Measurements from ENCODE around the gene PICALM.
"Not testable (repeated sequence)": the region's sequence is repeated elsewhere in the genome, so short reads cannot be mapped to it uniquely, and the experiment has no call there.

The PICALM gene

GRCh38 chr11:86068951-86069407 lies at the start of gene PICALM:
PICALM (minus strand) TSS chr11:86069084; CDS start chr11:86068780, 304 bp downstream.
- DNase-seq (ENCODE audit: low read depth in 3 of 3, low spot score in 1 of 3): peak; percentile 89 to 95 (median 92)

- no peak for DNase-seq (ENCODE audit: low read depth in 3 of 3, low spot score in 1 of 3)
Observed at GRCh38 chr11:86118253-86118652, 49.4 kb upstream of the PICALM start.

- no peak for DNase-seq (ENCODE audit: low read depth in 3 of 3, low spot score in 1 of 3)
Observed at GRCh38 chr11:86117712-86118063, 48.8 kb upstream of the PICALM start.

GRCh38 chr11:86117001-86117711 lies 48.3 kb upstream of the PICALM start:
- no peak for DNase-seq (ENCODE audit: low read depth in 3 of 3, low spot score in 1 of 3)

- no peak for DNase-seq (ENCODE audit: low read depth in 3 of 3, low spot score in 1 of 3)
Observed at GRCh38 chr11:86116386-86116726, 47.5 kb upstream of the PICALM start.

- no peak for DNase-seq (ENCODE audit: low read depth in 3 of 3, low spot score in 1 of 3)
Observed at GRCh38 chr11:86115542-86116385, 46.9 kb upstream of the PICALM start.

GRCh38 chr11:86108890-86109638 lies 40.2 kb upstream of the PICALM start:
- no peak for DNase-seq (ENCODE audit: low read depth in 3 of 3, low spot score in 1 of 3)

- no peak for DNase-seq (ENCODE audit: low read depth in 3 of 3, low spot score in 1 of 3)
Observed at GRCh38 chr11:86108191-86108590, 39.3 kb upstream of the PICALM start.

- DNase-seq (ENCODE audit: low read depth in 3 of 3, low spot score in 1 of 3): no peak
Observed at GRCh38 chr11:86106916-86107315, 38.0 kb upstream of the PICALM start.

GRCh38 chr11:86106031-86106430 lies 37.1 kb upstream of the PICALM start:
- DNase-seq (ENCODE audit: low read depth in 3 of 3, low spot score in 1 of 3): not testable (repeated sequence)

- DNase-seq (ENCODE audit: low read depth in 3 of 3, low spot score in 1 of 3): not testable (repeated sequence)
Observed at GRCh38 chr11:86105601-86106000, 36.7 kb upstream of the PICALM start.

- DNase-seq (ENCODE audit: low read depth in 3 of 3, low spot score in 1 of 3): no peak
Observed at GRCh38 chr11:86103808-86104207, 34.9 kb upstream of the PICALM start.

GRCh38 chr11:86101941-86102407 lies 33.1 kb upstream of the PICALM start:
- DNase-seq (ENCODE audit: low read depth in 3 of 3, low spot score in 1 of 3): no peak

- no peak for DNase-seq (ENCODE audit: low read depth in 3 of 3, low spot score in 1 of 3)
Observed at GRCh38 chr11:86101493-86101892, 32.6 kb upstream of the PICALM start.

- no peak for DNase-seq (ENCODE audit: low read depth in 3 of 3, low spot score in 1 of 3)
Observed at GRCh38 chr11:86099874-86100273, 31.0 kb upstream of the PICALM start.

- DNase-seq (ENCODE audit: low read depth in 3 of 3, low spot score in 1 of 3): no peak
Observed at GRCh38 chr11:86097980-86098379, 29.1 kb upstream of the PICALM start.

- no peak for DNase-seq (ENCODE audit: low read depth in 3 of 3, low spot score in 1 of 3)
Observed at GRCh38 chr11:86091566-86091965, 22.7 kb upstream of the PICALM start.

- no peak for DNase-seq (ENCODE audit: low read depth in 3 of 3, low spot score in 1 of 3)
Observed at GRCh38 chr11:86091086-86091485, 22.2 kb upstream of the PICALM start.

- no peak for DNase-seq (ENCODE audit: low read depth in 3 of 3, low spot score in 1 of 3)
Observed at GRCh38 chr11:86089659-86090058, 20.8 kb upstream of the PICALM start.

GRCh38 chr11:86087688-86088087 lies 18.8 kb upstream of the PICALM start:
- not testable (repeated sequence) for DNase-seq (ENCODE audit: low read depth in 3 of 3, low spot score in 1 of 3)

GRCh38 chr11:86087256-86087655 lies 18.4 kb upstream of the PICALM start:
- no peak for DNase-seq (ENCODE audit: low read depth in 3 of 3, low spot score in 1 of 3)

- DNase-seq (ENCODE audit: low read depth in 3 of 3, low spot score in 1 of 3): no peak
Observed at GRCh38 chr11:86081455-86081854, 12.6 kb upstream of the PICALM start.
